ENCODE data around the gene DIAPH2. TPM values are rescaled to one million over a fixed set of nuclear protein-coding genes. Genes with fewer than 3 reads are reported as not detected.
A peak's percentile ranks its signal among the peaks of the same experiment; 100 is the strongest.
"Not testable (repeated sequence)": the region's sequence is repeated elsewhere in the genome, so short reads cannot be mapped to it uniquely, and the experiment has no call there.

The DIAPH2 gene
- total RNA-seq, 1 donor = 42.3 TPM

DNA sequence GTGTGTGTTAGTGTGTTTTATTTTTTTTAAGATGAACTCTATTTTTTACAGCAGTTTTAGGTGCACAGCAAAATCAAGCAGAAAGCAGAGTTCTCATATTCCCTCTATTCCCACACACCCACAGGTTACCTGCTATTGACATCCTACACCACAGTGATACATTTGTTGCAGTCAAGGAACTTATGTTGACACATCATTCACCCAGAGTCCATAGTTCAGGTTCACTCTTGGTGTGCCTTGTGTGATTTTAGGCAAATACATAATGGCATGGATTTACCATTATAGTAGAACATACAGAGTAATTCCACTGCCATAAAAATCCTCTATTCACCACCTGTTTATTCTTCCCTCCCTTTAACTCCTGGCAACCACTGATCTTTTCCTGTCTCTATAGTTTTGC lies 28.7 kb downstream of the DIAPH2 start:
- no peak for DNase-seq (ENCODE audit: low read depth)
- TF ChIP-seq, protein P1, sequence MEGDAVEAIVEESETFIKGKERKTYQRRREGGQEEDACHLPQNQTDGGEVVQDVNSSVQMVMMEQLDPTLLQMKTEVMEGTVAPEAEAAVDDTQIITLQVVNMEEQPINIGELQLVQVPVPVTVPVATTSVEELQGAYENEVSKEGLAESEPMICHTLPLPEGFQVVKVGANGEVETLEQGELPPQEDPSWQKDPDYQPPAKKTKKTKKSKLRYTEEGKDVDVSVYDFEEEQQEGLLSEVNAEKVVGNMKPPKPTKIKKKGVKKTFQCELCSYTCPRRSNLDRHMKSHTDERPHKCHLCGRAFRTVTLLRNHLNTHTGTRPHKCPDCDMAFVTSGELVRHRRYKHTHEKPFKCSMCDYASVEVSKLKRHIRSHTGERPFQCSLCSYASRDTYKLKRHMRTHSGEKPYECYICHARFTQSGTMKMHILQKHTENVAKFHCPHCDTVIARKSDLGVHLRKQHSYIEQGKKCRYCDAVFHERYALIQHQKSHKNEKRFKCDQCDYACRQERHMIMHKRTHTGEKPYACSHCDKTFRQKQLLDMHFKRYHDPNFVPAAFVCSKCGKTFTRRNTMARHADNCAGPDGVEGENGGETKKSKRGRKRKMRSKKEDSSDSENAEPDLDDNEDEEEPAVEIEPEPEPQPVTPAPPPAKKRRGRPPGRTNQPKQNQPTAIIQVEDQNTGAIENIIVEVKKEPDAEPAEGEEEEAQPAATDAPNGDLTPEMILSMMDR (IDR thresholded peaks at IDR 0.05; ENCODE audit: insufficient read depth, low read length) = no peak
- no peak overlapping the region for H3K4me3 ChIP-seq (ENCODE audit: low read depth, low read length)

DNA sequence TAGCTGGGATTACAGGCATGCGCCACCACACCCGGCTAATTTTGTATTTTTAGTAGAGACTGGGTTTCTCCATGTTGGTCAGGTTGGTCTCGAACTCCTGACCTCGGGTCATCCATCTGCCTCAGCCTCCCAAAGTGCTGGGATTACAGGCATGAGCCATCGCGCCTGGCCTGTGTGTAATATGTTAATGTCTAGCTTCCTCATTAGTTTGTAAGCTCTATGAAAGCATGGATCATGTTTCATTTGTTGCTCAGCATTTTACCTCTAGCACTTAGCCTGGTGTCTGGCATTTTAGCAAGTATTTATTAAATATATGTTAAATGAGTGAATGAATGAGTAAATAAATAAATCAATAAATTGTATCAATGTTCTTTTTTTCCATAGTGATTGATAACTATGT lies 29.8 kb downstream of the DIAPH2 start:
- DNase-seq (ENCODE audit: low read depth); H3K4me3 ChIP-seq (ENCODE audit: low read depth, low read length): not testable (repeated sequence)

DNA sequence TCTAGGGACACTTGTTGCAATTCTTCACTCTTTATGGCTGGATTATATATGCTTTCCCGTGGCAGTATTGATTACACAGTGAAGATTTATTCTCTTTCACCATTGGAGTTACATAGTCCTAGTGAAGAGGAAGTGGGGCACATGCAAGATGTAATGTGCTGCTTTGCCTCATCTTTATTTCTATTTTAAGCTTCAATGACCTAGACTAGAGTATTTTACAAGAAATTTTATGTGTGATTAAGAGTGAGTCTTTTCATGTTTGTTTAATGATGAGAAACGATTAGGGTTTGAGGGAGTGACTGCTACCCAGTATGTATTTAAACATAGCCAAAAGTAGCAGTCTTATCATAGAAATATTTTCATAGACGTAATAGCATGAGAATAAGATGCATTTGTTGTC lies 30.8 kb downstream of the DIAPH2 start:
- peak; percentile 57 for DNase-seq (ENCODE audit: low read depth)
- H3K4me3 ChIP-seq (ENCODE audit: low read depth, low read length) = no peak overlapping the region
- TF ChIP-seq, protein P1 (IDR thresholded peaks at IDR 0.05; ENCODE audit: insufficient read depth, low read length) = no peak

DNA sequence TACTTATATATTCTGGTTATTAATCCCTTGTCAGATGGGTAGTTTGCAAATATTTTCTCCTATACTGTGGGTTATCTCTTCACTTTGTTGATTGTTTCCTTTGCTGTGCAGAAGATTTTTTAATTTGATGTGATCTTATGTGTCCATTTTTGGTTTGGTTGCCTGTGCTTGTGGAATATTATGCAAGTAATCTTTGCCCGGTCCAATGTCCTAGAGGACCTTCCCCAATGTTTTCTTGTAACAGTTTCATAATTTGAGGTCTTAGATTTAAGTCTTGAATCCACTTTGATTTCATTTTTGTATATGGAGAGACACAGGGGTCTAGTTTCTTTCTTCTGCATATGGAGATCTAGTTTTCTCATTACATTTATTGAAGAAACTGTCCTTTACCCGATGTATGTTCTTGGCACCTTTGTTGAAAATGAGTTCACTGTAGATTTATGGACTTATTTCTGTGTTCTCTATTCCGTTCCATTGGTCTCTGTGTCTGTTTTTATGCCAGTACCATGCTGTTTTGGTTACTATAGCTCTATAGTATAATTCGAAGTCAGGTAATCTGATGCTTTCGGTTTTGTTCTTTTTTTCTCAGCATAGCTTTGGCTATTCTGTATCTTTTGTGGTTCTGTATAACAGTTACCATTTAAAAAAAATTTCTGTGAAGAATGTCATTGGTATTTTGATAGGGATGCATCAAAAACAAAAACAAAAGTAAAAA lies 34.7 kb downstream of the DIAPH2 start:
- no peak overlapping the region for H3K4me3 ChIP-seq (ENCODE audit: low read depth, low read length)
- DNase-seq (ENCODE audit: low read depth) = no peak
- TF ChIP-seq, protein P1 (IDR thresholded peaks at IDR 0.05; ENCODE audit: insufficient read depth, low read length) = no peak

DNA sequence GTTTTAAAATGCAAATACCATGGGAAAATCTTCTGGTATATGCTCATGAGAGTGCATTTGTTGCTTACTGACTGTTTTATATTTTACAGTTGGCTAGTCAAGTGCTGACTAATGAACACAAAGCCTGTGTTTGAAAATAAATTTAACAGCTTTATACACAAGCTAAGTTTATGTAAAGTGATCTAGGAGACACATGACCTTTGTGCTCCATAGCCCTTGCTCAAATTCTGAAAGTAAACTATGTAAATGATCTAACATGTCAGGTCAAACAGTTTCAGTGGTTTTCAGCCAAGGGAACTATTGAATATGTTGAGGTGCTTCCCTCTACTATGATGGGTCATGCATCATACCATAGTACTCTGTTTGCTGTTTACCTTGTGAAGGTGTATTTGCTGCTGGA lies 36.7 kb downstream of the DIAPH2 start:
- TF ChIP-seq, protein P1 (IDR thresholded peaks at IDR 0.05; ENCODE audit: insufficient read depth, low read length) = no peak
- no peak for DNase-seq (ENCODE audit: low read depth)
- no peak overlapping the region for H3K4me3 ChIP-seq (ENCODE audit: low read depth, low read length)

DNA sequence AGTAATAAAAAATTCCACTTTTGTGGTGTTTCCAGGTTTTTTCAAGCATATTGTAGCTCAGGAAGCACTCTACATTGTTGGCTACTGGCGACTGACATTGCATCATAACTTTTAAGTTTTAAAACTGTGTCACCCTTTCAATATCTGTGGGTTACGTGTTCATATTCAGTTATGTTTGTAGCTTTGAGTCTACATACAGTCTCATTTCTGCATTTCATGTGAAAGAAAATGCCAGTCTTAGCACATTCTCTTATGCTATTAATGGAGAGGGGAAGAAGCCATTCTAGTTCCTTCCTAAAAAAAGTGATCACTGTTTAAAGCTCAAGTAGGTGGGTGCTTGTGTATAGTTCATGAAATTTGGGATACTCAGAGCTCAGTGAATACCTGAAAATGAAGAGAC lies 38.1 kb downstream of the DIAPH2 start:
- no peak overlapping the region for H3K4me3 ChIP-seq (ENCODE audit: low read depth, low read length)
- TF ChIP-seq, protein P1 (IDR thresholded peaks at IDR 0.05; ENCODE audit: insufficient read depth, low read length) = no peak
- no peak for DNase-seq (ENCODE audit: low read depth)

DNA sequence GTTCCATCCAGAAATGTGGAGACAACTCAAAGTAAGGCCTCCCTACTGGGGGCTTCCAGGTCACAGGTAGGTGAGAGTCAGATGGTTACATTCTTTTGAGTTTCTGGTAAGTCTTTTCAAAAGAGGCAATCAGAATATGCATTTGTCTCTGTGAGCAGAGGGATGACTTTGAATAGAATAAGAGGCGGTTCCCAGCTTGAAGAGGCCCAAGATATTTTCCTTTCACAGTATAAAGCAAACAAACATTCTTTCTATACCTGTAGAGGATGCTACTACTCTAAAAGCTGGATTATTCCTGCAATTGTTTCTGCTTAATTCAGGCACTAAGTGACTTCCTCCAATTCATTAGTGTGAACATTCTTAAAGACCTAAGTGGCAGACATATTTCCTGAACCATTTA lies 44.4 kb downstream of the DIAPH2 start:
- TF ChIP-seq, protein P1 (IDR thresholded peaks at IDR 0.05; ENCODE audit: insufficient read depth, low read length) = no peak
- DNase-seq (ENCODE audit: low read depth) = no peak
- H3K4me3 ChIP-seq (ENCODE audit: low read depth, low read length) = no peak overlapping the region
